ENCODE data around the gene TBX4.

TBX4 gene

DNA sequence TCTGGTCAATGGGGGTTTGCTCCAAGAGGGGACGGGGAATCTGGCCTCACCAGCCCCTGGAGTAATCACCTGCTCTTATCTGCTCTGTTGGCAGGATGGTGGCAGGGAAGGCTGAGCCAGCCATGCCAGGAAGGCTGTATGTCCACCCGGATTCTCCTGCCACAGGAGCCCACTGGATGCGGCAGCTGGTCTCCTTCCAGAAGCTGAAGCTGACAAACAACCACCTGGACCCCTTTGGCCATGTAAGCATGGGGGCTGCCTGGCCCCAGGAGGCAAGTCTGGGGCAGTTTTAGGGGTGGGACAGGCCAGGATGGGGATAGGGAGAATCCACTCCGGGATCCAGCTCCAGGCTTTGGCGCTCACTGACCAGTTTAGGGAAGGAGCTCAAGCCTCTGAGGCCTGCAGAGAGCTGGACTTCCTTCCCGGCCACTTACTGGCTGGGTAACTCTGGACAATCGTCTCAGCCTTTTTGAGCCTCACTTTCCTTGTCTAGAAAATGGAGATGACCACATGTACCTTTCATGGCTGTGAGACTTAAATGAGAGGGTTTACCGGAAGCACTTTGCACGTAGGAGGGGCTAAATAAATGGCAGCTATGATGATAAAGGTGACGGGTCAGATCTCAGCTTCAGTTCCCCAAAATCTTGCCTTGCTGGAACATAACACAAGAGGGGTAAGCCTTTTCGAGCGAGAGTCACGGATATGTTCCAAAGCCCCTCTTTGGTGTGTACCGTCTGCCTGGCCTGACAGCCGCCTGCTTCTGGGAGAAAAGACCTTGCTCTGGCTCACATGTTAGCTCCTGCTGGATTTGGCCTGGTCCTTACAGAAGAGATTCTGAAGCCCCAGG, 15.4 kb downstream of the TBX4 start:
- DNase-seq, result no peak

DNA sequence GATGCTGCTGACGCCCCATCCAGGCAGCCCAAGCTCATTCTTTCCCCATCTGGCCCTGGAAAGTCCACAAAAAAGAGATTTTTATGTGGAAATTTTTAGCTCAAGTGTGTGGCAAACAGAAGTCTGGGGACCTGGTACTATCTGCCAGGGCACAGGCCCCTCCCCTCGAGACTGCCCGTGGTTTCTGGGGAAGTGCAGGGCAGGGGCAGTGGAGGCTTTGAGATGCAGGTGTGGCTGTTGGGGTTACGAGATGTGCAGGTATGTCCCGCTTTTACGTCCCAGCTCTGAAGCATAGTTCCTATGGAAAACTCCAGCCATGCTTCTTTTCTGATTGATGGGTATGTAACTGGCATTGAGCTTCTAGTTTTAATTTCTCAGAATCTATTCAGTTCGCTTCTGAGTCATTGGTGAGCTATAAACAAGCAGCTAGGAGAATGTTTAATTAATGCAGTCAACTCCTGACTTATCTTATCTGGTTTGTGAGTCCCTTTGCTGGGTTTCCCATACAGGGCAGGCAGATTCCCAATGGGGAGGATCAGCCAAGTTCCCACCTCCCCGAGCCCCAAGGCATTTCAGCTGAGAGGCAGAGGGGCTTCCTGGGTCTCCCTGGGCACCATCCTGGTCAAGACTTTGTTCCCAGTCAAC, 16.2 kb downstream of the TBX4 start:
- no peak for DNase-seq

DNA sequence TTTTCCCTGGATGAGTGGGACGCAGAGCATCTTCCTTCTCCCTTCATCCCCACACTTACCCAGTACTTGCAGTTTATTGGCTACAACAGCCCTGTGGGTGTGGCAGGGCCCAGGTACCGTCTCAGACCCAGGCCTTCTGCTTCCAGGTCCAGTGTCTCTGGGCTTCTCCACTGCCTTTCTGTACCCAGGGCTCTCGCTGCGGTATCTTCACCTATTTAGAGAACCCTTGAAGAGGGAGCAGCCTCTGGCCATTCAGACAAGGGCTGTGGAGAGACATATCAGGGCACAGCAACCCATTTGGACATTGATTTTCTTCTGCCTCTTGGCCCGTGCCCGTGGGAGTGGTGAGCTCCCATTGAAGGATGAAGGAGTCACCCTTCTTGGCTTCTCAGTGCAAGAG, 17.3 kb downstream of the TBX4 start:
- DNase-seq, result no peak

DNA sequence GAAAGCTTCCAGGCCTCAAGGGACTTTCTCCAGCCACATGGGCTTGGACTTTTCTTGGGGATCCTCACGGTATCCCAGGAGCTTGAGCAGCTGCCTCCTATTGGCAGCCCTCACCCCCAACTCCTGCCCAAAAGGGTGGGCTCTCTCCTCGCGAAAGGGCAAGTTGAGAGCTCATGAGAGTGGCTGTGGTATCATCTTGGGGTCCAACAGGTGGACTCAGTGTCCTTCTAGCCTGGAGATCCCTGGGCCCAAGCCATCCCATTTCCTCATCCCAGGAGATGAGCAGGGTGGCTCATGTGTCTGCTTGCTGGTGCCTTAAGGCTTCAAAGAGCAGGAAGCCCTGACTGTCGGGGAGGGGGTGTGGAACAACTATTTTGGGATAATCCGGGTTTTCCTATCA, 17.7 kb downstream of the TBX4 start:
- no peak for DNase-seq

DNA sequence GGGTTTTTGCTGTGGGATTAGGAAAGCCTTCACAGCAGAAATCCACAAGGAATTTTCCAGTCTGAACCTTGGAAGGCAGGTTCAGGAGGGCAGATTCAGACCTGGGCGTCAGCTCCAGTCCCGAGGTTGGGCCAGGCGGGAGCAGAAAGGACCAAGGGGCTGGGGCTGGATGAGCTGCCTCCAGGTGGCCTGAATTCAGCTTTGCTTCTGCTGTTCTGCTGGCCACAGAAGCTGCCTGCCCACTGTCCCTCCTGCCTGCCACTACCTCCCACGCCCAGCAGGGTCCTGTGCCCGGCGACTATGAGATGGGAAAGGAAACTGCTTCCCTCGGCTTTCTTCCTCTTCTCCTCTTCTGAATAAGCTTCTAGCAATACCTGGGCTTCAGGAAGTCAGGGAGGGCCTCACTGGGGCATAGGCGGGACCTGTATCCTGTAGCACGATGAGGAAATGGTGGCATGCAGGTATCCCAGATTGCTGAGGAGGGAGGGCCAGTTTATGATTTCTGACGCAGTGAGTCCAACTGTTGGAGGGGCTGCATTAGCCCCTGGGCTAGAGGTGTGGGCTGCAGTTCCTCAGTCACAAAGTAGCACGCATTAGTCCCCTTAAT, 18.4 kb downstream of the TBX4 start:
- no peak for DNase-seq

DNA sequence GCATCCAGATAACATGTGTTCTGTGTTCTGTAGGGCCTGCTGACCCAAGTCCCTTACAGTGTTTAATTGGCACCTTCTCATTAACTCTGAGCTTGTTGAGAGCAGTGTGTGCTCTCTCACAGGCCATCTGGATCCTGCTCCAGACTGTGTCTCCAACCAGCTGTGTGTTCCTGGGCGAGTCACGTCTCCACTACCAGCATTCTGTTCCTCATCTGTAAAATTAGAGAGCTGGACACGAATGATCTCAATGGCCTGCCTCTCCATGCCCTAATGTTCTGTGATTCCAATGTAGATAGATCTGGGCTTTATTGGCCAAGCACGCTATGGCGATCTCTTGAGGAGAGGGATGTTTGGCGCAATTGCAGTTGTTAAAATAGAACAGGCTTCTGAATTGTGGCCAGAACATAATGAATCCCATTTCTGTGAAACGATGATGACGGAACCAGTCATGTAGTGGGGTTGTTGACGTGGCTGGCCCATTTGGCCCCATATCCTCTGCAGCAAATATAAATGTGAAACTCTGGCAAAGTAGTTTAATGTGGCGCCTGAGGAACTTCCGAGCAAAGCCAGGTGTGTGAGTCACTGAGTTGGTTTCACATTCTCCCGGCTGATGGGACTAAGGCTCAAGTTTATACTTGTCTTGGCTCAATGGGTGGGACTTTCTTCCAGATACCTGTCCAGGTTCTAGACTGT, 22.2 kb downstream of the TBX4 start:
- DNase-seq, result no peak

DNA sequence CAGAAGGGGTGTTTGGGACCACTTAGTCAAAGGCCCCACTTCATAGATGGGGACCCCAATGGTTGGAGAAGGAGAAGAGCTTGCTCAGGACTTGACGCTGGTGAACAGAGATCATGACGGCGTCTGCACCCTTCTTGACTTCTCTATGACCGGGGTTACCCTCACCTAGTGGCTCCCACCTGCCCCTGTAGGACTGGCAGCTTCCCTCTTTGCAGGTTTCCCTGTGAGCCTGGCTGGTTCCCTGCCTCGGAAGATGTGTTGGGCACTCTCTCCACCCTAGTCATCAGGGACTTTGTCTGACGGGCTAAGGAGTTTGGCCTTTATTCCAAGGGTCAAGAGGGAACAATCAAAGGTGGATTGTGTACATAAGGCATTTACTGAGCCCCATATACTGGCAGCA, 22.7 kb downstream of the TBX4 start:
- no peak for DNase-seq

DNA sequence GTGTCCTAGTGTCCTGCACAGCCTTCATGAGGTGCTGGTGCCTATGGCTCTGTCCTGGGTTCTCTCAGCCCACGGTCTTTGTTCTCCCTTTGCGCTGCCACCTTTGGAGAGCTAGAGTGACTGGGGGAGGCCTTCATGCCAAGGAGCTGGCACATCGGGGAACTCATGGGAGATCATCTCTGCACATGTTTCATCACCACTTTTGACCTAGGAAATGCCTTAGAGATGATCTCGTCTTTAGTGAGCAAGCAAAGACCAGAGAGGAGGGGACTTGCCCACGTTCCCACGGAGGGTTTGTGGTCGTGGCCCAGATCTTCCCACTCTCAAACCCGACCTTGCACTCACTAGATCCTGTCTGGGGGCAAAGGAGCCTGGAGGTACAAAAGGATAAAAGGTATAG, 23.5 kb downstream of the TBX4 start:
- DNase-seq, result no peak

DNA sequence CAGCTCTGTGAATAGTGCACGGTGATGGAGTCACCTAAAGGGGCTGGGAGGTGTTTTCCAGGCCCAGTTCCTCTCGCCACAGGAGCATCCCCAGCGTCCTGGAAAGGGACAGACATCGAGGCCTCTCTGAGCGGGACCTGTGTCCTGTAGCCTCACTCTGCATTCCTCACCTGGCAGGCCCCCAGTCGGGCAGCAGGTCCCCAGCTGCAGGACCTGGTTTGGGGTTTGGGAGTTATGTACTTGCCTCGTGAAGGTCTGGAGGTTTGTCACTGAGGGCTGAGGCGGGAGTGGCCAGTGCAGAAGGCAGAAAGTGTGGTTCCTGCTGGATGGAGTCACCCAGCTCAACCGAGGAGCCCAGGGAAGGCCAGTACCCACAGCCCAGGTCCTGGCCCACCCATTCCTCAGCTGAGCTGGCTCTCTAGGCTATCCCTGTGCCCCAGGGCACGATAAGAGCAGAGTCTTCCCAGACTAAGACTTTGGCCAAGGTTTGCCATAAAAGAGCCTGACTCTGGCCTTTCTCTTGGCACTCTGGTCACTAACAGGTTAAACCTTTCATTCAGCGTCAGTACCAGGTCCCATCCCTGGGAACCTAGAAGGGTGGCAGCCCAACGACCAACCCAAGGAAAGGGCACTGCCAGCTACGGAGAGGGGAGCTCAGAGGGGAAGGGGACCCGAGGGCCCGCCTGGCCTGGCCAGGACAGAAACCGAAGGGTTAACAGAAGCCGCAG, 24.4 kb downstream of the TBX4 start:
- DNase-seq, result no peak

DNA sequence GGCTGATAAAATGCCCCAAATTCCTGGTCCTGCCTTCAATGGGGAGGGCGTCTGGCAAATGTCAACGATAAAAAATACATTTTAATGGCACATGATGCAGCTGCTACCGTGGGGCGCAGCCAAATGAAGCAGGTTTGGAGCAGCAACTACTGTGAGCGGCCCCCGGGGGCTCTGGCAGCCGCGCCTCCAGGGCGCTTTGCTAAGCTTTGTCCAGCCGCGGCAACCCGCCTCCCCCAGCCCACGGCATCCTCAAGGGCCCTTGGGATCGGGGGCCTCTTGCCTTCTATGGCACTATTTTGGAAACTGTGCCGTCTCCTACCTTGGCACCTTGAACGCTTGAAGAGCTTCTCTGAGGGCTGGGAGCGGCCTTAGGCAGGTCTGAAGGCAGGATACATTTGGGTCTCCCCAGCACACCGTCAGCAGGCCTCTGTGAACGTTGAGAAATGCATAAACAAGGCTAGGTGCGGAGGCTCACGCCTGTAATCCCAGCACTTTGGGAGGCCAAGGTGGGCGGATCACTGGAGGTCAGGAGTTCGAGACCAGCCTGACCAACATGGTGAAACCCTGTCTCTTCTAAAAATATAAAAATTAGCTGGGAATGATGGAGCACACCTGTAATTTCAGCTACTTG, 25.1 kb downstream of the TBX4 start:
- no peak for DNase-seq

DNA sequence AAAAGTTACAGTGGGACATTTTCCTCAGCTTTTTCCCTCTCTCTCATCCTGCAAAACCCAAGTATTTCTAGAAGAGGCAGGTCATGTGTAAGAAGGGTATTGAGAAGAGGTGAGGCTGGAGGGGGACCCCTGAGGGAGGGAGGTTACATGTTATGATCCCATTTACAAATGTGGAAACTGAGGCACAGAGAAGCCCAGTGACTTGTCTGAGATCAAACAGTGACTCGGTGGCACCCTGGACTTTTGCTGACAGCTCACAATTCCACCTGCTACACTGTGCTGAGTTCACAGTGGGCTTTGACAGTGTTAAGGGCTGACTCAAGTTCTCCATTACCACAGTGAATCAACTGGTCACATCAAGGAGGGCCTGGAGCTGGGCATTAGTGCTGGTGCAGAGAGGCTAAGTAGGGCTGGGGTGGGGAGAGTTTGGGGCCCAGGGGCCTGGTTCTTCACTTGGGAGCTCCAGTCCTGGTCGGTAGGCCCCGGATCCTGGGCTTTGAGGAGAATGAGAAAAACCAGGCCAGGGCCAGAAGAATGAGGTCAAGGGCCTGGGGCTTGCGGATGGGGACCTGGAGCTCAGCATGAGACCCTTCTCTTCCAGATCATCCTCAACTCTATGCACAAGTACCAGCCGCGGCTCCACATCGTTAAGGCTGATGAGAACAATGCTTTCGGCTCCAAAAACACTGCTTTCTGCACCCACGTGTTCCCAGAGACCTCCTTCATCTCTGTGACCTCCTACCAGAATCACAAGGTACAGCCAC, 26.0 kb downstream of the TBX4 start:
- no peak for DNase-seq

DNA sequence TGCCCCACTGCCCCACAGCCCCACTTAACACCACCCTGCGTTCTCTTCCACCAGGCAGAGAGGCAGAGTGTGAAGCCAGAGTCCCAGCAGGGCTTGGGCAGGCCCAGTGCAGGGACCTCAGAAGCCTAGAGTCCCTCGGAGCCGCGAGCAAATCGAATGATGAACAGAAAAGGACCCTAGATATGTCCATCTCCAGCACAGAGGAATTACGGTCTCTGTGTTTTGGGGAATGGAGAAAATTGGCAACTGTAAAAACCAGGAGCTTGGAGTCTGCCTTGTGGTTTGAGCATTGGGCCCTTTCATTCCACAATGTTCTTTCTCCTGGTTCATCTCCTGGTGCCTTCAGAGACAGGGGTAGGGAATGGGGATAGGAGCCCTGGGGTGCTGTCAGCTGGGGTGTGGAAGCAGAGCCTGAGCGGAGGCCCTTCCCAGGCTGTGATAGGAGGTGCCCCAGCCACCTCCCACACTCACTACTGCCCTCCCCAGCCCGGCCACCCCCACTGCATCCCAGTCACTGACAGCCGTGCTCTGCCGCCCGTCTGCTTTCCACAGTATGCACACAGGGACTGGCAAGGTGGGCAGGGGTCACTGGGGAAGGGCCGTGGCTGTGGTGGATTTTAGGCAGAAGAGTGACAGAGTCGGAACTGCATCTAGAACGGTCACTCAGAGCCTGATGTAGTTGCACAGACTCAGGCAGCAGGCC, 26.7 kb downstream of the TBX4 start:
- no peak for DNase-seq

DNA sequence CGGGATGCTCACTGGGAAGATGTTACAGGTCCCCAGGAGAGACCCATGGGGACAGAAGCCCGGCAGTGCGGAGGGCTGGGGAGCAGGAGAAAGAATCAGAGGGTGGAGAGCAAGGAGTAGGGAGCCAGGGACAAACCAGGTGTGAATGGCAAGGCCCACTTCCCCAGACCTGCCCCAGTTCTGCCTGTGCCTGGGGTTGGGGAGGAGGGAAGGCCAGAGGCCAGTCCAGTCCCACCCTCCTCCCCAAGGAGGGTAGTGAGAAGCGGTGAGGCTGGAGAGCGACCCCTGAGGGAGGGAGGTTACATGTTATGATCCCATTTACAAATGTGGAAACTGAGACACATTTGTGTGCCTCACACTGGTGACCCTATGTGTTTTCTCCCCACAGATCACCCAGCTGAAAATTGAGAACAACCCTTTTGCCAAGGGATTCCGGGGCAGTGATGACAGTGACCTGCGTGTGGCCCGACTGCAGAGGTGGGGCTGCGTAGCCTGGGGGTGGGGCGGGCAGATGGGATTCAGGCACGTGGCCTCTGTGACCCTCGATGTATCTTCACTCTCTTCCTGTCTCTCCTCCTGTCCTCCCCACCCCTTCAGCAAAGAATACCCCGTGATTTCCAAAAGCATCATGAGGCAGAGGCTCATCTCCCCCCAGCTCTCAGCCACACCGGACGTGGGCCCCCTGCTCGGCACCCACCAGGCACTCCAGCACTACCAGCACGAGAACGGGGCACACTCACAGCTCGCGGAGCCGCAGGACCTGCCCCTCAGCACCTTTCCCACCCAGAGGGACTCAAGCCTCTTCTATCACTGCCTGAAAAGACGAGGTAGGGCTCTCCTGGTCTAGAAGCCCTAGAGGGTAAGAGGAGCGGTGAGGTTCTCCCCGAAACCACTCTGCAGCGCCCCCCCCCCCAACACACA, 27.5 kb downstream of the TBX4 start:
- no peak for DNase-seq

DNA sequence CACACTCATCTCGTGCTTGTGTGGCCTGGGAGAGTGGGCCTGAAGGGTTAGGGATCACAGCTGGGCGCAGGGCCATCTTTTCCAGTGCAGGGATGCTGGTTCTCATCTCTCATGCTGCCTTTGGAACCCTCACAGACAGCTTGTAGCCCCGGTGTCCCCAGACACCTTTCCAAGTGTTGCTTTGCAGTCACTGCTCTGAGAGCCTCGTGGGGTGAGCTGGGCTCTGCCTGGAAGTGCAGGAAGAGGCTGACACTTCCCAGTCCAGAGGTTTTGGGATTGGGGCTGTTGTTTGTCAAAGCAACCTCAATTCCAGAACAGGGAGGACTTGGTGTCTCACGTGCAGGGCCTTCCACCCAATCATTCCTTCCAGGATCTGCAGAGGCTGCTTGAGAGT, 28.2 kb downstream of the TBX4 start:
- DNase-seq, result no peak

DNA sequence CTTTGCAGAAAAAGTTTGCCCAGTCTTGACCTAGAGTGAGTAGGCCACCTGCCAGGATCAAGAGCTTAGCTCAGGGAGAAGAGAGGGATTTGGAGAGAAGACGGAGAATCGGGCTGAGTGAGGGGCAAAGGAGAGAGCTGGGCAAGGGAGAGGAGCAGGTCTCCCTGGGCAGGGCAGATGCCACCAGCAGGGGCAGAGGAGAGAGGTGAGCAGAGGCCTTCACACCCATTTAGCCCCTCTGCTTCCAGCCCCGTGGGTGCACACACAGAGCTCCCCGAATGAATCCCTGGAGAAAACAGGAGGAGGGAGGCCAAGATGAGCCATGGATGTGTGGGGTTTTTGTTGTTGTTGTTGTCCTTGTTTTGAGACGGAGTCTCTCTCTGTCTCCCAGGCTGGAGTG, 29.2 kb downstream of the TBX4 start:
- no peak for DNase-seq

DNA sequence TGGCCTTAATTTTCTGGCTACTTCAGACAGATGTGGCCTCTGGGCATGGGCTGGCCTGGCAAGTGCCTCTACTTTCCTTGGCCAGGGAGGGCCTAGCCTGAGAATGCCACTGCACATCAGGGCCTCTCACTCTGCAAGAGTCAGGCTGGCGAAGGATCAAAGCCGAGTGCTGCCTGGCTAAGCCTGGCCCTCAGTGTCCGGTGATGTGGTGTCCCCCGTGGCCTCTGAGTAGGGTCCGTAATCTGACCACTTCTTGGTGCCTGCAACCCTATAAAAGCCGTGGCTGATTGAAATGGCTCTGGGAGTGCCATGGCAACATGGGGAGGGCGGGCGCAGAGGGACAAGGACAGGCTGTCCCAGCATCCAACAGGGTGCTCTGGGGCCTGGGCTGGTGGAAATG, 30.2 kb downstream of the TBX4 start:
- DNase-seq, result no peak

DNA sequence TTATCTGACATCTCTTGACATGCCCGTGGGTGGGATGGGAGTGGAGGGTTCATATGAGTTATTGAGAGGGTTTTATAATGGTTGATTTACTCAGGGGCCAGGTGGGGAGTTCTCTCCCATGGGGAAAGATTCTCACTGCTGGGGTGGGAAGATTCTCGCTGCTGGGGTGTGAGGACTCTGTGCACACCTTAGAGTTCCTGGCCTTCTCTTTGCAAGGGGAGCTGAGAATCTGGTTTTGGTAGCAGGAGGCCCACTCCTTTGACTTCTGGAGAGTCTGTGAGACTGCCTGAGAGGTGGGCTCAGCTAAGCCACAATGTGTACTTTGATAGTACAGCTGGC, 31.5 kb downstream of the TBX4 start:
- DNase-seq, result no peak

DNA sequence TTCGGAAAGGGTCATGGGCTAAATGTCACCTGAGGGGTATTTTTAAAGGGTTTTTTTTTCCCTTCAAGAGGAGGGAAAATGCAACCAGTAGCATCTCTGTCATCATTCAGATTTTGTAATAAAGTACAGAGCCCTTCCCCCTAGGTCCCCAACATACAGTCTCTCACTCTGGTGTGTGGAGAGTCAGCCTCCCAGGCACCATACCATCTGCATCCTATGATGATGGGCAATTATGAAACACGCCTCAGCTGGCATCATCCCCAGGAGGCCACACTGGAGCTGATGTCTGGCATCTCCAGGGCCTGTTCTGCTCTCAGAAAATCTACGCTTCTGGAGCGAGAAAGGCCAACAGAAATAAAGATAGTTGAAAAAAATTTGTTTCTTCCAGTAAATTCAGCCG, 32.0 kb downstream of the TBX4 start:
- no peak for DNase-seq

DNA sequence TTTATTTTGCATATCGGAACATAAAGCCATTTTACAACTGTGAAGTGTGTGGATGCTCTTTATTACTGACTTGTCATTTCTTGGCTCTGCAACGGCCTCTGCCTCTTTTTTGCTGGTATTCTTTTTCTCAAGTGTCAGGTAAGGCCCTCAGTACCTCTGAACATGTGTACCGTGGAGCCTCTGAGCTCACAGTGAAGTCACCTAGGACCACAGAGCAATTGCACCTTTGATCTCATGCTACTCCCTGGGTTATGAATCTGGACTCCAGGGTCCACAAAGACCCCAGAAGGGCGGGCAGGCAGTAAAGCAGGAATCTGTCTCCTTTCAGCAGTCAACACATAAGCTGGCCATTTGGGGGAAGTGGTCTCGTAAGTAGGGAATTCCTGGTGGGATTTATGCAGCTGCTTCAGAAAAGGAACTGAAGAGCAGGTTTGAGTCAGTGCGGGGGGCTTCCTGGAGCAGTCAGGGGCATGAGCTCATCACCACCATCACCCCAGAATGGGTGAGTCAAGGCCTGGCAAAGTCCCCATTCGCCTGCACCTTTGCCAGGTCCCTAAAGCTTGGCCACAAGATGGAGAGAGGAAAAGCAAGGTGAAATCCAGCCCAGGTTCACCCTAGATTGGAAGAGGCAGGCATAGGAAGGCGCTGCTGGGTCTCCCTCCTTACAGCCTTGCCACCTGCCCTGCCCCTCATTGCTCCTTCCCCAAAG, 33.0 kb downstream of the TBX4 start:
- DNase-seq, result no peak
